ENCODE results near the gene COL25A1.

- TF ChIP-seq POLR2A (IDR thresholded peaks at IDR 0.05; ENCODE audit: low read depth, low read length) (no peak), CTCF (IDR thresholded peaks at IDR 0.05; ENCODE audit: extremely low read depth in 1 of 2, insufficient read depth in 1 of 2, low read depth in 1 of 2, low read length in 2 of 2) (no peak), EZH2 (IDR thresholded peaks at IDR 0.05; ENCODE audit: borderline replicate concordance, low read depth, low read length, severe bottlenecking) (no peak), JUN (IDR thresholded peaks at IDR 0.05; ENCODE audit: borderline replicate concordance, insufficient read depth, insufficient read length, low read depth) (no peak), POLR2AphosphoS5 (IDR thresholded peaks at IDR 0.05; ENCODE audit: insufficient read depth, low read depth, low read length) (no peak), MYC (IDR thresholded peaks at IDR 0.05; ENCODE audit: low read depth, low read length) (no peak), FOS (IDR thresholded peaks at IDR 0.05; ENCODE audit: borderline replicate concordance, insufficient read depth, low read length) (no peak)
- TF ChIP-seq, protein P1, sequence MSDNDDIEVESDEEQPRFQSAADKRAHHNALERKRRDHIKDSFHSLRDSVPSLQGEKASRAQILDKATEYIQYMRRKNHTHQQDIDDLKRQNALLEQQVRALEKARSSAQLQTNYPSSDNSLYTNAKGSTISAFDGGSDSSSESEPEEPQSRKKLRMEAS (IDR thresholded peaks at IDR 0.05; ENCODE audit: insufficient read depth, insufficient read length), result no peak
Observed at GRCh38 chr4:109123951-109124350, 178.5 kb downstream of the COL25A1 start.
